HG02642 (cell line): ENCODE data around the gene TGFBR3.

Source experiments
- ATAC-seq: cut with Tn5 transposase; IDR thresholded peaks from one replicate; pipeline ENCODE4 v1.9.1; 2021; ENCODE audit warnings: mild to moderate bottlenecking; ENCODE audit not compliant: unreplicated experiment, poor library complexity

The TGFBR3 gene

GRCh38 chr1:91724644-91725043 is 161.3 kb downstream of the TGFBR3 start:
- ATAC-seq: no peak

- no peak for ATAC-seq
Observed at GRCh38 chr1:91724231-91724630, 161.7 kb downstream of the TGFBR3 start.

- no peak for ATAC-seq
Observed at GRCh38 chr1:91720044-91720443, 165.9 kb downstream of the TGFBR3 start.

- ATAC-seq: no peak
Observed at GRCh38 chr1:91718877-91719276, 167.1 kb downstream of the TGFBR3 start.

- no peak for ATAC-seq
Observed at GRCh38 chr1:91718368-91718767, 167.6 kb downstream of the TGFBR3 start.

GRCh38 chr1:91717839-91718238 is 168.1 kb downstream of the TGFBR3 start:
- ATAC-seq: no peak

- ATAC-seq: no peak
Observed at GRCh38 chr1:91716339-91716738, 169.6 kb downstream of the TGFBR3 start.

- no peak for ATAC-seq
Observed at GRCh38 chr1:91715416-91716000, 170.4 kb downstream of the TGFBR3 start.

- ATAC-seq: no peak
Observed at GRCh38 chr1:91714867-91715381, 171.0 kb downstream of the TGFBR3 start.

GRCh38 chr1:91712981-91713841 is 172.7 kb downstream of the TGFBR3 start:
- ATAC-seq: peak; percentile 80

GRCh38 chr1:91712393-91712792 is 173.6 kb downstream of the TGFBR3 start:
- no peak for ATAC-seq

GRCh38 chr1:91711504-91712247 is 174.3 kb downstream of the TGFBR3 start:
- no peak for ATAC-seq

- no peak for ATAC-seq
Observed at GRCh38 chr1:91710261-91710660, 175.7 kb downstream of the TGFBR3 start.

GRCh38 chr1:91708691-91709090 is 177.3 kb downstream of the TGFBR3 start:
- ATAC-seq: no peak

- ATAC-seq: no peak
Observed at GRCh38 chr1:91707890-91708218, 178.1 kb downstream of the TGFBR3 start.

GRCh38 chr1:91707114-91707889 is 178.6 kb downstream of the TGFBR3 start:
- no peak for ATAC-seq

GRCh38 chr1:91706140-91706957 is 179.6 kb downstream of the TGFBR3 start:
- no peak for ATAC-seq

- ATAC-seq: no peak
Observed at GRCh38 chr1:91704746-91705145, 181.2 kb downstream of the TGFBR3 start.

- ATAC-seq: no peak
Observed at GRCh38 chr1:91703095-91703494, 182.9 kb downstream of the TGFBR3 start.

- no peak for ATAC-seq
Observed at GRCh38 chr1:91701472-91701869, 184.5 kb downstream of the TGFBR3 start.
